ENCODE results near the gene WFDC2. TPM values are rescaled to one million over a fixed set of nuclear protein-coding genes. Genes with fewer than 3 reads are reported as not detected.

Gene WFDC2
- total RNA-seq, 1 experiment from 2014 or later = not detected

DNA sequence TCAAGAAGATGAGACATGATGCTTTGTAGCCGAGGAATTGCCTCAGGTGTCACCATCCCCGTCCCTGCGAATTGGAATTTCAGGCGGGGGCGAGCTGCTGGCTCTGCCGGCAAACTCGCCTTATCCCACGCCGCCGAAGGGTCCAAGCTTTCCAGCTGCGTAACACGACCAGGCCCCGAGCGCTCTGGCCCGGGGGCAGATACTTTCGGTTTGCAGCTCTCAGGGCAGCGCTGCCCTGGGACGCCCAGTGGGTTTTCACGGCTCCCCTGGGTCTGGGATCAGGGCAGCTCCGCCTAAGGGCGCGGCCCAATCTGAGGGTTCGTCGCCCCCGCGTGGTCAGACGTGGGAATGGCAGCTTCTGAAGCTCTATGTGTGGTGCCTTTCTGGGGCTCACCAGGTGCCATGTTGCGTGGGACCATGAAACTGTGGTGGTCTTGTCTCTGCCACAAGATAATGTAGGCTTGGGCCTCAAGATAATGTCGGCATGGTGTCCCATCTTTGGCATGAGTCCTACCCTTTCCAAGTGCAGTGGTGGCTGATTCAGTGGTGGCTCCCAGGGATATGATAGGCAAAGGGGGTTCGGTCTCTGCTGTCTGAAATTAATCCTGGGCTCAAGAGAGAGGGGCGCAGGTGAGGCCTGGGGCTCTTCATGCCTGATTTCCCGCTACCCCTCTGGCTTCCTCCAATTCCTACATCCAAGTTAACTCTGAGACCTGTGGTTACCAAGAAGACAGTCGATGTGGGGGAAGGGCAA is 32.6 kb upstream of the WFDC2 start:
- Histone ChIP-seq H3K4me2 (ENCODE audit: low read length) (peak overlapping the region; percentile 83), H3K9me2 (replicated peaks; ENCODE audit: low read length) (no peaks in the 10 kb centered on the region), H3K9ac (ENCODE audit: low read length) (peak overlapping the region; percentile 61), H4K20me1 (ENCODE audit: low read length) (no peaks in the 10 kb centered on the region), H3K79me2 (ENCODE audit: low read length) (no peaks in the 10 kb centered on the region), H3K36me3 (ENCODE audit: low read depth, low read length) (no peaks in the 10 kb centered on the region), H3K27me3 (ENCODE audit: low read length) (no peaks in the 10 kb centered on the region), H3K9me3 (ENCODE audit: low read length) (no peaks in the 10 kb centered on the region), H3K4me3 (ENCODE audit: low read length) (peak overlapping the region; percentile 75), H3F3A (ENCODE audit: low read length, unreplicated experiment) (no peaks in the 10 kb centered on the region), H3K27ac (ENCODE audit: low read length) (no peak overlapping the region), H3K4me1 (ENCODE audit: insufficient read depth, low read length) (peaks cover 13% of the 10 kb centered on the region), H2AFZ (ENCODE audit: low read length) (peak overlapping the region; percentile 74)
- intact Hi-C loops (cut with micrococcal nuclease) = loop anchor here (1.0 kb wide), 5 partner anchors 18 to 118 kb away; partner anchors contain the start of gene SYS1
- CTCF ChIA-PET = interaction anchor here (0.6 to 2.8 kb wide), 25 partner anchors 8 to 569 kb away, joined by 3 to 80 read pairs (median 4); partner anchors contain the start of genes PIGT and SYS1
- peak; percentile 98 for ATAC-seq
- BruUV-seq (replicated peaks) = no TSS peak
- POLR2A ChIA-PET (ENCODE audit: unreplicated experiment) = interaction anchor here (0.6 kb wide), 1 partner anchor 19 kb away, joined by 3 read pairs; no protein-coding TSS in a partner anchor
- TF ChIP-seq EZH2phosphoT487 (IDR thresholded peaks at IDR 0.05; ENCODE audit: borderline replicate concordance, low read length) = no peak
- TF ChIP-seq, protein P1, sequence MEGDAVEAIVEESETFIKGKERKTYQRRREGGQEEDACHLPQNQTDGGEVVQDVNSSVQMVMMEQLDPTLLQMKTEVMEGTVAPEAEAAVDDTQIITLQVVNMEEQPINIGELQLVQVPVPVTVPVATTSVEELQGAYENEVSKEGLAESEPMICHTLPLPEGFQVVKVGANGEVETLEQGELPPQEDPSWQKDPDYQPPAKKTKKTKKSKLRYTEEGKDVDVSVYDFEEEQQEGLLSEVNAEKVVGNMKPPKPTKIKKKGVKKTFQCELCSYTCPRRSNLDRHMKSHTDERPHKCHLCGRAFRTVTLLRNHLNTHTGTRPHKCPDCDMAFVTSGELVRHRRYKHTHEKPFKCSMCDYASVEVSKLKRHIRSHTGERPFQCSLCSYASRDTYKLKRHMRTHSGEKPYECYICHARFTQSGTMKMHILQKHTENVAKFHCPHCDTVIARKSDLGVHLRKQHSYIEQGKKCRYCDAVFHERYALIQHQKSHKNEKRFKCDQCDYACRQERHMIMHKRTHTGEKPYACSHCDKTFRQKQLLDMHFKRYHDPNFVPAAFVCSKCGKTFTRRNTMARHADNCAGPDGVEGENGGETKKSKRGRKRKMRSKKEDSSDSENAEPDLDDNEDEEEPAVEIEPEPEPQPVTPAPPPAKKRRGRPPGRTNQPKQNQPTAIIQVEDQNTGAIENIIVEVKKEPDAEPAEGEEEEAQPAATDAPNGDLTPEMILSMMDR (conservative IDR thresholded peaks at IDR 0.05; ENCODE audit: low read depth, low read length) = peak; percentile 98
- DNase-seq = peak; percentile 92

DNA sequence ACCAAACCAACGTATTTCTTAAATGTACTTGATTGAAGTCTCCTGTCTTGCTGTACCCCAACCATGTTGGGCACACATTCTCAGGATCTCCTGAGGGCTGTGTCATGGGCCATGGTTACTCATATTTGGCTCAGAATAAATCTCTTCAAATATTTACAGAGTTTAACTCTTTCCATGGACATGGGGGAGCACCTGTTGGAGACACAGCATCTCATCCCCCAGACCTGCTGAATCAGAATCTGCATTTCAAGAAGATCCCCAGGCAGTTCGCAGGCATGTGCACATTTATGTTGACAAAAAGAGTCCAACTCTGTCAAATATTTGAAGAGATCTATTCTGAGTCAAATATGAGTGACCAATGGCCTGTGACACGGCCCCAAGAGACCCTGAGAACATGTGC is 29.1 kb upstream of the WFDC2 start:
- H3F3A ChIP-seq (ENCODE audit: low read length, unreplicated experiment) = no peaks in the 10 kb centered on the region
- ChIA-PET CTCF (interaction anchor here (0.6 kb wide), 1 partner anchor 135 kb away, joined by 3 read pairs; no protein-coding TSS in a partner anchor), POLR2A (ENCODE audit: unreplicated experiment) (interaction anchor here (0.7 kb wide), 1 partner anchor 48 kb away, joined by 3 read pairs; no protein-coding TSS in a partner anchor)
- BruUV-seq (replicated peaks) = no TSS peak
- no peak overlapping the region for H3K9ac ChIP-seq (ENCODE audit: low read length)
- DNase-seq (no peak), ATAC-seq (no peak)
- no peaks in the 10 kb centered on the region for H3K27me3 ChIP-seq (ENCODE audit: low read length)
- H3K4me2 ChIP-seq (ENCODE audit: low read length) = no peak overlapping the region
- no peaks in the 10 kb centered on the region for H3K79me2 ChIP-seq (ENCODE audit: low read length)
- TF ChIP-seq, protein P1 (conservative IDR thresholded peaks at IDR 0.05; ENCODE audit: low read depth, low read length) = no peak
- TF ChIP-seq EZH2 (IDR thresholded peaks at IDR 0.05; ENCODE audit: low read length, unreplicated experiment) (no peak), EZH2phosphoT487 (IDR thresholded peaks at IDR 0.05; ENCODE audit: borderline replicate concordance, low read length) (no peak)
- intact Hi-C loops (cut with micrococcal nuclease) = no loop called here
- H3K4me1 ChIP-seq (ENCODE audit: insufficient read depth, low read length) = peaks cover 22% of the 10 kb centered on the region
- no peak overlapping the region for H2AFZ ChIP-seq (ENCODE audit: low read length)
- no peak overlapping the region for H3K4me3 ChIP-seq (ENCODE audit: low read length)
- no peaks in the 10 kb centered on the region for H4K20me1 ChIP-seq (ENCODE audit: low read length)
- no peaks in the 10 kb centered on the region for H3K36me3 ChIP-seq (ENCODE audit: low read depth, low read length)
- H3K9me3 ChIP-seq (ENCODE audit: low read length) = no peaks in the 10 kb centered on the region
- H3K9me2 ChIP-seq (replicated peaks; ENCODE audit: low read length) = no peaks in the 10 kb centered on the region
- no peak overlapping the region for H3K27ac ChIP-seq (ENCODE audit: low read length)
